Keratinocyte (primary cell): ENCODE measurements around the gene CAPN2.

Experiments used
- EZH2 ChIP-seq: IDR thresholded peaks from one replicate; pipeline ENCODE4 v1.6.1; 2012; ENCODE audit warnings: inconsistent platforms, mild to moderate bottlenecking, low read length, moderate library complexity
- TF ChIP-seq, protein P1 (sequence below), 3 experiments: IDR thresholded peaks in 1 of 3; conservative IDR thresholded peaks in 1 of 3; optimal IDR thresholded peaks in 1 of 3; 2 replicates in 2 of 3; 3 replicates in 1 of 3; pipeline versions ENCODE3 to v1.5.1; 2011; ENCODE audit warnings: low read length in 3 of 3, mild to moderate bottlenecking in 3 of 3, moderate library complexity in 2 of 3, control low read depth in 1 of 3, inconsistent platforms in 1 of 3; ENCODE audit not compliant: insufficient read depth in 2 of 3; ENCODE audit errors: extremely low read depth in 1 of 3

DNA sequence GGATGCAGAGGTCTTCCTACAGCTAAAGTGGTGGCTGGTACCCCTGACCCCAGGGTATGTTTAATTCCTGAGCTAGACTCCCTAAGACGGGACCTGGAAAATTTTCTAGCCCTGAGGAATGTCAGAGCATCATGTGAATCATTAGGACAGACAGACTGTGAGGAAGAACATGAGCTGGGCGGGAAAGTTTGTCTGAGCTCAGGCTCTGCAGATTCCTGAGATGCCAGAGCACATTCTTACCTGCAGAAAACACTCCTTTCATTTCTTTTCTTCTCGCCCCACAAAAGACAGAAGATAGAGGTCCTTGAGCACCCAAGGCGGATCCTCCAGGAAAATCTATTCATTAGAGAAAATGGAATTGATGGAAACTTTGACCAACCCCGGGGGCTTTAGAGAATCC, 6.5 kb downstream of the CAPN2 start:
- TF ChIP-seq, protein P1, sequence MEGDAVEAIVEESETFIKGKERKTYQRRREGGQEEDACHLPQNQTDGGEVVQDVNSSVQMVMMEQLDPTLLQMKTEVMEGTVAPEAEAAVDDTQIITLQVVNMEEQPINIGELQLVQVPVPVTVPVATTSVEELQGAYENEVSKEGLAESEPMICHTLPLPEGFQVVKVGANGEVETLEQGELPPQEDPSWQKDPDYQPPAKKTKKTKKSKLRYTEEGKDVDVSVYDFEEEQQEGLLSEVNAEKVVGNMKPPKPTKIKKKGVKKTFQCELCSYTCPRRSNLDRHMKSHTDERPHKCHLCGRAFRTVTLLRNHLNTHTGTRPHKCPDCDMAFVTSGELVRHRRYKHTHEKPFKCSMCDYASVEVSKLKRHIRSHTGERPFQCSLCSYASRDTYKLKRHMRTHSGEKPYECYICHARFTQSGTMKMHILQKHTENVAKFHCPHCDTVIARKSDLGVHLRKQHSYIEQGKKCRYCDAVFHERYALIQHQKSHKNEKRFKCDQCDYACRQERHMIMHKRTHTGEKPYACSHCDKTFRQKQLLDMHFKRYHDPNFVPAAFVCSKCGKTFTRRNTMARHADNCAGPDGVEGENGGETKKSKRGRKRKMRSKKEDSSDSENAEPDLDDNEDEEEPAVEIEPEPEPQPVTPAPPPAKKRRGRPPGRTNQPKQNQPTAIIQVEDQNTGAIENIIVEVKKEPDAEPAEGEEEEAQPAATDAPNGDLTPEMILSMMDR (optimal IDR thresholded peaks at IDR 0.05 in 1 of 3, IDR thresholded peaks at IDR 0.05 in 1 of 3, conservative IDR thresholded peaks at IDR 0.05 in 1 of 3; ENCODE audit: extremely low read depth in 1 of 3, insufficient read depth in 2 of 3, low read length in 3 of 3) = no peak
- TF ChIP-seq EZH2 = no peak
